GM12873 (cell line): Measurements from ENCODE around the gene PAPOLA.

ENCODE experiments used
- CTCF ChIP-seq: IDR thresholded peaks from 2 replicates; pipeline ENCODE4 v1.5.1; 2012; ENCODE audit warnings: low read depth, mild to moderate bottlenecking, moderate library complexity, low read length, control low read depth; ENCODE audit not compliant: insufficient read depth; ENCODE audit errors: missing control alignments

The PAPOLA gene

GRCh38 chr14:96568621-96569020 lies 66.4 kb downstream of the PAPOLA start:
- TF ChIP-seq CTCF = no peak

- TF ChIP-seq CTCF = no peak
Measured at GRCh38 chr14:96571311-96571710, 69.1 kb downstream of the PAPOLA start.

- no peak for TF ChIP-seq CTCF
Measured at GRCh38 chr14:96573473-96574100, 71.4 kb downstream of the PAPOLA start.

- TF ChIP-seq CTCF = no peak
Measured at GRCh38 chr14:96574171-96574632, 72.0 kb downstream of the PAPOLA start.

- TF ChIP-seq CTCF = no peak
Measured at GRCh38 chr14:96574633-96575632, 72.8 kb downstream of the PAPOLA start.

GRCh38 chr14:96576359-96576758 lies 74.2 kb downstream of the PAPOLA start:
- TF ChIP-seq CTCF = no peak

GRCh38 chr14:96576937-96577336 lies 74.8 kb downstream of the PAPOLA start:
- no peak for TF ChIP-seq CTCF
